Fibroblast of gingiva (primary cell): ENCODE data around the gene PRF1.

Experiments
- DNase-seq: peaks from one replicate; pipeline ENCODE4 v3.0.0-alpha.2; 2011; ENCODE audit warnings: low read depth

The PRF1 gene

DNA sequence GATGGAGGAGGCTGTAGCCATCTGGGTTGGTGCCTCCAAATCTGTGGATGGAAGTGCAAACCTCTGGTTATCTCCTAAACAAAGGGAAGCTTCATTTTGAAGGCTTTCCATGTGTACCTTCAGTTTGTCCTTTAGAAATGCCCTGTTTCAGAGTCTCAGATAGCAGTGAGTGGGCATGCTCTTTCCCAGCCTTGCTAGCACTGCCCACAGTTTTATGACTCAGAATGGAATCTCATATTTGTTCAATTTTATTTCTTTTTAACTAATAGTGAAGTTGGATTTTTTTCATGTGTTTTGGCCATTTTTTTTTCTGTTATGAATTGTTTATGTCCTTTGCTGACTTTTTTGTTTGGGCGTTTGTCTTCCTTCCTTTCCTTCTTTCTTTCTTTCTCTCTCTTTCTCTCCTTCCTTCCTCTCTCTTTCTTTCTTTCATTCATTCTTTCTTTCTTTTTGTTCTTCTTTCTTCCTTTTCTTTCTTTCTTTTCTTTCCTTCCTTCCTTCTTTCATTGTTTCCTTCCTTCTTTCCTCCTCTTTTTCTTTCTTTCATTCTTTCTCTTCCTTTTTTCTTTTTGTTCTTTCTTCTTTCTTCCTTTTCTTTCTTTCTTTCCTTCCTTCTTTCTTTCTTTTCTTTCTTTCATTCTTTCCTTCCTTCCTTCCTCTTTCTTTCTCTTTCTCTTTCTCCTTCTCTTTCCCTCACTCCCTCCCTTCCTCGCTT lies 25.6 kb downstream of the PRF1 start:
- no peak for DNase-seq

DNA sequence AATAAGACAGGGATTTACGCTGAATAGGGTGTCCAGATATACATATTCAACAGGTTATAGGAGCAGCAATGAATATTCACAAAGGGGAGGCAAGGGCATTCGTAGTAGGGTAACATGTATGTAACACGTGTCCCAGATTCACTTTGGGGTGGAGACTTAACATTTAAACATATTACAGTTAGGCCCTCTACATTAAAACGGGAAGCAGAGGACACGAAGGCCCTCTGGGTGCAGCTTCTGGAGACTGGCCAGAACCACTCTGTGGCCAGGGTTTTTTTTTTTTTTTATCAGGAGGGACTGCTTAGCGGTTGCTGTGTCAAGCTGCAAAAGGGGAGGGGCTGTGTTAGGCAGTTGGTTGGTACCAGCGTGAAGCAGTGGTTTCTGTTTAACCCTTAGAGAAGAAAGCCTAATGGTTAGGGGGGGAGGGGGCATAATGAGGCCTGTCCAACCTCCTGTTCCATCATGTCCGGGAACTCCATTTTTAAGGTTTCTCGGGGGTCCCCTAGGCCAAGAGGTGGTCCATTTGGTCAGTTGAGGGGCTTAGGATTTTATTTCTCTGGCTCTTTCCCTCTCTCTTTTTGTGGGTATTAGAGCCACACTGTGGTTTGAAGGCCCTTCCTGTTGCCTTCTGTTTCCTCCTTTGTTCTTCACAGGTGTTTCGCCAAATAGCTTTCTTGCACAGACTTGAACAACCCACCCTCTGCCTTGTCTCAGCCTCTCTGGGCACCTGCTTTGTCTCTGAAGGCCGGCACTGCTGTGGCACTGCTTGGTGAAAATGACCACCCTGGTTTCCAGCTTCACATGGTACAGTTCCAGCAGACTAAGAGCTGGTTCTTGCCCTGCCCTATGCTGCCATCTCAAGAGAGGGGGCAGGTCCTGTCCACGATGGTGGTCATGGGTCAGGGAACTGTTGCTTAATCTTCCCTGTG lies 26.4 kb downstream of the PRF1 start:
- DNase-seq = no peak

GRCh38 chr10:70575486-70575873 lies 27.1 kb downstream of the PRF1 start:
- DNase-seq = no peak

DNA sequence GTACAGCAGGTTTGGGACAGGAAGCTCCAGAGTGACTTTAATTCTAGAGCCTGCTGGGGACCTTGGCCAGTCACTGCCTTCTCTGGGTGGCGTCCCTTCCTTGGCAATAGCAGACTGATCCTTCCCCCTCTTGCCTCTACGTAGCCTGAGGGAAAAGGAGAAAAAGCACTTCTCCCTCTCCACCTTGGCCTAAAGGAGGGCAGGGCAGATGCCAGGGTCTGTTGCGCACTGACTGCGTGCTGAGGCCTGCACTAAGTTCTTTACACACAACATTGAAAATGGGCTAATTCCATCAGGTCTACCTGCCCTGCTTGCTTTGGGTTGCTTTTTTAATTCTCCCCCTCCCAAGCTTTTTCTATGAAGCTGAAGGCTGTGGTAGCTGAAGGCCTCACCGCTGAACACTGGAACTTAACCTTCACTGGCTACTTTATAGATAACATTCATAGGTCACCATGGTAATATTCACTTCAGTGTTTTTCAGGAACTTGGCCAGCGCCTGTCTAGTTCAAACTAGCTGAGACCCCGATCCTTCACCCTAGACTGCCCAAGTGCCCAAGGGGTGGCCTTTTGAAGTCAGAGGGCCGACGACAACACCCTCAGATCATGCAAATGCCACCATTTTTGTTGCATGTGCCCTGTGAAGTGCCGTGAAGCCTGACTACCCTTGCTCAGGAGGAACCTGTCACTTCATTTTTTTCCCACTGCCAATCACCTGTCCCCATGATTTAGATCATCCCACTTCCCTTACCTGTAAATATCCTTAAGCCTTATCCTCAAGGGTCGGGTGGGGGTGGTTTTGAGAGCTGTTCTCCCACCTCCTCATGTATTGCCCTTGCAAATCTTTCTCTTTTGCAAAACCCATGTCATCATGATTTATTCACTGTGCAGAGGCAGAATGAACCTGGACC lies 28.7 kb downstream of the PRF1 start:
- DNase-seq = no peak

DNA sequence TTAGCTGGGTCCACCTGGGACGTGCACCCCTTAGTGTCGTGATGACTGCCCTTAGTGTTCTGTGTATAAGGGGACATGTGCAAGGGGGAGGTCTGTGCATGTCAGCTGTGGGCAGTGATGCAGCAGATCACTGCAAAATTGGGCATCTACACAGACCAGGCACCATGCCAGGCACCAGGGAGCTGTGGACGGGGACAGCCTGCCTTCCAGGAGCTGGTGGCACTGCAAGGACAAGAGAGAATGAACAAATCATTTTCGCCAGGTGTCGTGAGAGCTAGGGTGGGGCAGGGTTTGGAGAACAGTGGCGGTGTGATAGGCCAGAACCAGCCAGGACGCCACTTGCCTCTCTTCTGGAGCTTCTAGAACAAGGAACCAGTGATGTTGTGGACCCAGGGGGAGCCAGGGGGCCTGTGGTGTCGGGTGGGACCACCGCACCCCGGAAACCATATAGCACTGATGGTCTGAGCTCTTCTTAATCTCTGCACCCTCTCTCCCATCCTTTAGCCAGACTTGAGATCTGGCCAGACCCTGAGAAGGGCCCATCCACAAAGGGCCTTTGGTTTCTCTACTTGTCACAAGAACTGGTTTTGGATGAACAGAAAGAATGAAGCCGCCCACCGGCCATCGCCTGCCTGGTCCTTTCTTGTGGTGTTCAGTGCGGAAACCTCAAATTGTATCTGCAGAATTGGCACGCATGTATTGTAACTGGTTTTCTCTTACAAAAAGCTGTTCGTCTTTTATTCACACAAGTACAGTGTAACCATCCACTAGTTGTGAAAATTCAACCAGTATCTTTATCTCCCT lies 30.7 kb downstream of the PRF1 start:
- DNase-seq = no peak

DNA sequence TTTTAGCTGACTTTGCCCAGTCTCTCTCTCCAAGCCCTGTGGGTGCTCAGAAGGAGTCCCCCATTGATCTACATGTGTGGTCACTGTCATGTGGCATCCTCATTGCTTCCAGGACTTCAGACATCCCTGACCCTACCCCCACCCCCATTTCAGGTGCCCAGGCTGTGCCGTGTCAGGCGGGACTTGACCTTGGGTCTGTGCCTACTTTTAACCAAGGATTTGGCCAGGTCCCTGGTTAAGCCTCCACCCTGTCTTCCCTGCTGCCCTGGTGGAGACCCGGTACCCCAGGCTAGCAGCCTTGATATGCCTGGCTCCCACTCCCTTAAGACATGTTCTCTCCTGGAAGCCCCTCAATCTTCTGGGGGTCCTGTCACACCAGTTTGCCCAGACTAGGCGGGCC lies 31.3 kb downstream of the PRF1 start:
- DNase-seq = no peak

- no peak for DNase-seq
Measured at GRCh38 chr10:70568781-70569495, 33.6 kb downstream of the PRF1 start.

DNA sequence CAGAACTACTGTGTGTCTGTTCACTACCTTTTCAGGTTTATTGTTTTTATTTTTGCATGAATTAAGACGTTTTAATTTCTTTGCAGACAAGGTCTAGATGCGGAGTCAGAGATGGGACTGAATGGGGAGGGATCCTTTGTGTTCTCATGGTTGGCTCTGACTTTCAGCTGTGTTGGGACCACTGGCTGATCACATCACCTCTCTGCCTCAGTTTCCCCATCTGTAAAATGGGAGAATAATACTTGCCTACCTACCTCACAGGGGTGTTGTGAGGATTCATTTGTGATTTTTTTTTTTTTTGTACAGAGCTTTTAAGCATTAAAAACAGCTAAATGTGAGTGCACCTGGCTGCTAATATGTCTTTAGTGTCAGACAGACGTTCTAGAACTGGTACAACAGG lies 34.4 kb downstream of the PRF1 start:
- no peak for DNase-seq

DNA sequence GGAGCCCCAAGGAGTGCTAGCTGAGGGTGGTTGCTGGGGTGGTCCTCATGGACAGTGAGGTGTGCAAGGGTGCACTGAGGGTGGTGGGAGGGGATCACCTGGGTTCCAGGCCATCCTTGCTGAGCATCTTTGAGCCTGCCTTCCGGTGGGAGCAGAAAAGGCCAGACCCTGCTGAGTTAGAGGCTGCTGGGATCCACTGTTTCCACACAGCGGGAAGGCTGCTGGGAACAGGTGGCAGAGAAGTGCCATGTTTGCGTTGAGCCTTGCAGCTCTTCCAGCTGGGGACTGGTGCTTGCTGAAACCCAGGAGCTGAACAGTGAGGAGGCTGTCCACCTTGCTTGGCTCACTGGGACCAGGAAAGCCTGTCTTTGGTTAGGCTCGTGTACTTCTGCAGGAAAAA lies 34.9 kb downstream of the PRF1 start:
- DNase-seq = no peak

GRCh38 chr10:70566515-70567290 lies 35.8 kb downstream of the PRF1 start:
- DNase-seq = no peak

DNA sequence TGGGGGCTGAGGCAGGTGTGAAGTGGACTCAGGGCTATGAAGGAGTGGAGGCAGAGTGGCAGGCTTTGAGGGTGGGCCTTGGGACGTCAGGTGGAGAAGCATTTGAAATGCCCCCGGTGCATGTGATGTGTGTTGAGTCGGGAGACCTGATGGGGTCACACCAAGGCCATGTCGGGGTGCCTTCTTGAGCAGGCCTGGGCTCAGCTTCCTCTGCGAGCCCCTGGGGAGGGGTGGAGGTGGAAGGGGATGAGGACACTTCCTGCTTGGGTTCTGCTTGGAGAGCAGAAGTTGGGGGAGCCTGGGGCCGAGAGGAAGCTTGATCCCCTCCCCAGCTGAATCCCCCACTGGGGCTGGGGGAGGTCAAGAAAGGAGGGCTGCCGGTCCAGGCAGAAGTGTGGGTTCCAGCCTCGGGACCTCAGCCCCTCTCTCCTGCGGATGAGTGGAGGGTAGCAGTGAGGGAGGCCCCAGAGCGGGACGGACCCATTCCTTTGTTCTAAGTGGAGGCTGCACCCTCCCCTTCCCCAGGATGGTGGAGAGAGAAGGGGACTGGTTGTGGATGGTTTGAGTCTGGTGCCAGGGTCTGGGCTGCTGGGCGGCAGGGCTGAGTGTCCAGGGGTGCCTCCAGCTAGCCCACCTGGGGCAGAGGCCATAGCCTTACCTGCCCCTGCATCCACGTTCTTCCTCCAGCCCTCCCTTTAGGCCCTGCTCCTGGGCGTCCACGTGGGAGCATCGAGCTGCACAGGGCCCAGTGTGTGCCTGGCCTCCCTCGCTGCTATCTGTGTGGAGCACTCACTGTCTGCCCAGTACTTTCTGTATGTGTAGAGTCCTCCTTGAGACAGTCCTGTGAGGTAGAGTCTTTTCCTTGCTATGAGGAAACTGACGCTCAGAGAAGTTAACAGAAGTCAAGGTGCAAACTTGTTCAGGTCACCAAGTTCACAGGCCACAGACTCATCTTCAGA lies 36.7 kb downstream of the PRF1 start:
- DNase-seq = no peak

- DNase-seq = no peak
Measured at GRCh38 chr10:70564901-70565351, 37.6 kb downstream of the PRF1 start.

DNA sequence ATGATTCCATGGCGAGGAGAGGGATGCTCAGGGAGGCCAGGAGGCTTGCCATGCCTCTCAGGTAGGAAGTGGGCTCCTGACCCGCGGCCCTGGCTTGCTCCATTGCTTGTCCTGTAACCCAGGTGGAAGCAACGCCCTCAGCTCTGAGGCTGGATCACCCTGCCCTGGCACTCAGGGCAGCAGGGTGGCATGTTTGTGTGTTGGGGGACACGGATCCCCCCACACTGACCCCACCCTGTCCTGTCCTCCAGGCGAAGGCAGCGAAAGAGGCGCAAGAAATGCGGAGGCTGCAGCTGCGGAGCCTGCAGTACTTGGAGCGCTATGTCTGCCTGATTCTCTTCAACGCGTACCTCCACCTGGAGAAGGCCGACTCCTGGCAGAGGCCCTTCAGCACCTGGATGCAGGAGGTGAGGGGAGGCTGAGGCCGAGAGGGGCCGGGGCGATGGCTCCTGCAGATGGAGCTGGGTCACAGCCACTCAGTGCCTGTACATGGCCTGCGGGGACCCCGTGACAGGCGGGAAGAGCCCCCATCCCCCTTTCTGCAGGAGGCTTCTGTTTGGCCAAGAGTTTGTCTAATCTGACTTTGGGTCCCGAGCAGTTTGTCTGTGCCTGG lies 38.3 kb downstream of the PRF1 start:
- DNase-seq = no peak

DNA sequence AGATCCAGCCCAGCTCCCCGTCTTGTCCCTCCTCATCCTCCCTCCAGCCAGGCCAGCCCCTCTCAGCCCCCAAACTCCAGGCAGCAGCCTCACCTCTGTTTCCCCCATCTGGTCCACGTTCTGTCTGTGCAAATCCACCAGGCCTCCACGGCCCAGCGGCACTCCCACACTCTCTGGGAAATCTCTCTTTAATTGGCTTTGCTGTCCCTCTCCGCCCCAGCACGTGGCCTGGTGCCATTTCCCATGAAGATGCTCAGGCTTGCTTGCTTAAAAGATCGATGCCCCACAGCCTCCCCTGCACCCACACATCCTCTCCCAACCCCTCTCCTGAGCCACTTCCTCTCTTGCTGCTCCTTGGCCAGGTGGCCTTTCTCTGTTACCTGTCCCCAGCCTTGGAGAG lies 39.3 kb downstream of the PRF1 start:
- DNase-seq = no peak

DNA sequence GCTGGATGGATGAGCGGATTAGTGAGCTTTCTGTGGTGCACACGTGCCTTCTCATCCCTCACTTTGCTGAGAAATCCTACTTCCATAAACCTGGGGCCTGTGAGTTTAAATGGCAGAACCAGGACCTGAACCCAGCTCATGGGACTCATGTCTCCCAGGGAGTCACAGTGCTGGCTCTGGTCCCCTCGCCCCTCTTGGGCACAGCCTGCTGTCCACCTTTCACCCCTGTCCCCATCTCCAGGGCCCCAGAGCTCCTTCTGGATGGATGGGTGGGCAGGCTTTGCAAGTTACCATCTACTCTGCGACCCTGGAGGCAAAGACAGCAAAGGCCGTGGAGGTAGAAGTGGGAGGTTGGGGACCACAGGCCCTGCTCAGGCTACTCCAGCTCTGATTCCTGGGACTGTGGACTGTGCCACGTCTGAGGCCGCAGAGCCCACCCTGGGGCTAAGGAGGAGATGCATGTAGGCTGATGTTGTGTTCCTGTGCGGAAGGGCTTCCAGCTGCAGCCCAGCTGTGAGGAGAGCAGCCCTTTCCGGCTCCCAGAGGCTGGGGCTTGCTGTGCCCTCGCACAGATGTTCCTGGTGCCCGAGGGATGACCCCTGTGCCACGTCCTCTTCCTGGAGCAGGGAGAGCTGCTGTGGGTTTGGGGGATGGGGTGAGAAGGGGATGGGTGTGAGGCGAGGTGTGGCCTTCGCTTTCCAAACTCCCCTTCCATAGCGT lies 40.3 kb downstream of the PRF1 start:
- no peak for DNase-seq

DNA sequence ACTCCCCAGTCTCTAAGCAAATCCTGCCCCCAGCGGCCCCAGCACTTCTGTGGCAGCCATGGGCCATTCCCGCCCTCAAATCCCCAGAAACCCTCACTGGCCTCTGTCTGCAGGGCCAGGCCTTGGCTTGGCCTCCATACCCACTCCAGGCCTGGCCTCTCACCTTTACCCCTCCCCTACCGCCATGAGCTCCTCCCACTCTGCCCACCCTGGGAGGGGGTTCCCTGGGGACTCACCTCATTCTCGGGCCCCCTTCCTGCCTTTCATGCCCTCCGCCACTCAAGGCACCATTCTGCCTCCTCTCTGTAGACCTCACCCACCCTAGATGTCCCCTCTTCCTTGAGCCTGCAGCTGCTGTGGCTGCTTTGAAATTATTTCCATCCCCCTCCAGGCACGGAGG lies 41.0 kb downstream of the PRF1 start:
- DNase-seq = no peak

- DNase-seq = peak; percentile 33
Measured at GRCh38 chr10:70561070-70561469, 41.5 kb downstream of the PRF1 start.

GRCh38 chr10:70560511-70560941 lies 42.0 kb downstream of the PRF1 start:
- no peak for DNase-seq
